Panc1 (cell line): Measurements from ENCODE around the gene NUSAP1. TPM values are rescaled to one million over a fixed set of nuclear protein-coding genes. Genes with fewer than 3 reads are reported as not detected.
A peak's percentile ranks its signal among the peaks of the same experiment; 100 is the strongest.

Experiments used
- ATAC-seq: fragments of 200-7000 bp; cut with Tn5 transposase; 2 replicates; pipeline ENCODE4 v1.9.1; 2020; ENCODE audit warnings: mild to moderate bottlenecking, moderate library complexity
- BruUV-seq: library from RNA; stranded (reverse); fragments of 400-500 nt; replicated peaks from 2 replicates; lab custom pipeline; 2021; lab: Mats Ljungman, UMichigan
- CTCF ChIA-PET: fragments of 300-600 bp; sonication (Branson Sonifier 250); formaldehyde crosslinking; loops from one replicate; lab custom pipeline; 2022; ENCODE audit warnings: antibody characterized with exemption; lab: Charles Lee
- POLR2A ChIA-PET: fragments of 300-600 bp; sonication (Branson Sonifier 250); formaldehyde crosslinking; loops from one replicate; lab custom pipeline; 2022; ENCODE audit warnings: antibody characterized with exemption; lab: Charles Lee
- DNase-seq: peaks from one replicate; pipeline ENCODE4 v3.0.0-alpha.2; 2010; ENCODE audit warnings: low read depth, low spot score
- H3K27ac ChIP-seq: 2 replicates; pipeline ENCODE4 v1.5.1; 2011; ENCODE audit warnings: mild to moderate bottlenecking, low read length, inconsistent platforms
- H3K27me3 ChIP-seq: fragments of 200-500 bp; sonication (Bioruptor generic); 2 replicates; pipeline ENCODE4 v1.6.0; 2014; ENCODE audit warnings: low read length, inconsistent platforms; ENCODE audit not compliant: control insufficient read depth, insufficient read depth
- H3K36me3 ChIP-seq: fragments of 200-500 bp; sonication (Bioruptor generic); 2 replicates; pipeline ENCODE4 v1.5.1; 2014; ENCODE audit warnings: inconsistent platforms, mild to moderate bottlenecking, low read length, moderate library complexity; ENCODE audit not compliant: control insufficient read depth, insufficient read depth
- H3K4me1 ChIP-seq: 2 replicates; pipeline ENCODE4 v1.5.1; 2011; ENCODE audit warnings: inconsistent platforms, mild to moderate bottlenecking, low read length, moderate library complexity; ENCODE audit not compliant: control insufficient read depth, insufficient read depth
- H3K4me3 ChIP-seq, 2 experiments: 2 replicates each; pipeline ENCODE4 v1.5.1; 2011 to 2012; ENCODE audit warnings: low read depth in 2 of 2, low read length in 2 of 2, mild to moderate bottlenecking in 2 of 2, inconsistent platforms in 1 of 2, moderate library complexity in 1 of 2
- H3K9me3 ChIP-seq: fragments of 200-500 bp; sonication (Bioruptor generic); 2 replicates; pipeline ENCODE4 v1.5.1; 2014; ENCODE audit warnings: low read depth, mild to moderate bottlenecking, inconsistent platforms, low read length, moderate library complexity; ENCODE audit not compliant: control insufficient read depth, insufficient read depth
- CTCF ChIP-seq: fragments of 450-650 bp; IDR thresholded peaks from 2 replicates; pipeline ENCODE4 v1.5.1; 2017; ENCODE audit warnings: mild to moderate bottlenecking
- POLR2AphosphoS5 ChIP-seq: IDR thresholded peaks from 2 replicates; pipeline ENCODE4 v1.6.1; 2012; ENCODE audit warnings: mild to moderate bottlenecking, low read depth, low read length, moderate library complexity
- SIN3A ChIP-seq: IDR thresholded peaks from 2 replicates; pipeline ENCODE4 v1.6.1; 2012; ENCODE audit warnings: low read depth, mild to moderate bottlenecking, low read length, moderate library complexity, borderline replicate concordance; ENCODE audit not compliant: insufficient read depth
- TCF7L2 ChIP-seq: IDR thresholded peaks from 2 replicates; pipeline ENCODE4 v1.6.1; 2011; ENCODE audit warnings: mild to moderate bottlenecking, low read depth, low read length, inconsistent platforms
- in situ Hi-C: cut with HindIII; loops from 2 replicates; pipeline ENCODE4 v1.10.0; 2016; ENCODE audit warnings: low sequenced_read_pairs, low pct_unique_long_range_greater_than_20kb
- intact Hi-C: fragments of 100-400 bp; cut with micrococcal nuclease; formaldehyde crosslinking; loops from one replicate; pipeline ENCODE4 v1.10.0; 2022; ENCODE audit not compliant: unreplicated experiment
- total RNA-seq: library from RNA; stranded (reverse); gene quantifications from one replicate; pipeline ENCODE4 v1.2.1, GENCODE V29; 2021; ENCODE audit not compliant: unreplicated experiment
- TF ChIP-seq, protein P1 (sequence below), 2 experiments: IDR thresholded peaks; 2 replicates each; pipeline ENCODE4 v1.6.1; 2011 to 2012; ENCODE audit warnings: low read depth in 2 of 2, control low read depth in 1 of 2, low read length in 1 of 2, mild to moderate bottlenecking in 1 of 2, moderate library complexity in 1 of 2; ENCODE audit not compliant: insufficient read depth in 1 of 2

The NUSAP1 gene
- total RNA-seq, 1 experiment from 2014 or later, result 127 TPM

DNA sequence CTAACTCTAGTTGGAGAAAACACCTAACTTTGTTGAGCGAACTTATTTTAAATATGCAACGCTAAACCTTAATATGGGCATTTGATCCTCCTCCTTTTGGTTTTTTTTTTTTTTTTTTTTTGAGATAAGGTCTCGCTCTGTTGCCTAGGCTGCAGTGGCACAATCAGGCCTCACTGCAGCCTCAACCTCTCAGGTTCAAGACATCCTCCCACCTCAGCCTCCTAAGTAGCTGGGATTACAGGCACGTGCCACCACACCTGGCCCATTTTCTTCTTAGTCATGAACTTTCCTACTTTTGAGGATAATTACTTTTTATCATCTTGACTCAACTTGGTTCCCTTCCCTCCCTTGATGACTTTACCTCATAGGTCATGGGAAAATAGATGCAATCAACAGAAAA, 3.9 kb downstream of the NUSAP1 start:
- no peak for TF ChIP-seq SIN3A
- no peak for TF ChIP-seq POLR2AphosphoS5
- no peak for TF ChIP-seq TCF7L2
- no peak for TF ChIP-seq CTCF
- TF ChIP-seq, protein P1, sequence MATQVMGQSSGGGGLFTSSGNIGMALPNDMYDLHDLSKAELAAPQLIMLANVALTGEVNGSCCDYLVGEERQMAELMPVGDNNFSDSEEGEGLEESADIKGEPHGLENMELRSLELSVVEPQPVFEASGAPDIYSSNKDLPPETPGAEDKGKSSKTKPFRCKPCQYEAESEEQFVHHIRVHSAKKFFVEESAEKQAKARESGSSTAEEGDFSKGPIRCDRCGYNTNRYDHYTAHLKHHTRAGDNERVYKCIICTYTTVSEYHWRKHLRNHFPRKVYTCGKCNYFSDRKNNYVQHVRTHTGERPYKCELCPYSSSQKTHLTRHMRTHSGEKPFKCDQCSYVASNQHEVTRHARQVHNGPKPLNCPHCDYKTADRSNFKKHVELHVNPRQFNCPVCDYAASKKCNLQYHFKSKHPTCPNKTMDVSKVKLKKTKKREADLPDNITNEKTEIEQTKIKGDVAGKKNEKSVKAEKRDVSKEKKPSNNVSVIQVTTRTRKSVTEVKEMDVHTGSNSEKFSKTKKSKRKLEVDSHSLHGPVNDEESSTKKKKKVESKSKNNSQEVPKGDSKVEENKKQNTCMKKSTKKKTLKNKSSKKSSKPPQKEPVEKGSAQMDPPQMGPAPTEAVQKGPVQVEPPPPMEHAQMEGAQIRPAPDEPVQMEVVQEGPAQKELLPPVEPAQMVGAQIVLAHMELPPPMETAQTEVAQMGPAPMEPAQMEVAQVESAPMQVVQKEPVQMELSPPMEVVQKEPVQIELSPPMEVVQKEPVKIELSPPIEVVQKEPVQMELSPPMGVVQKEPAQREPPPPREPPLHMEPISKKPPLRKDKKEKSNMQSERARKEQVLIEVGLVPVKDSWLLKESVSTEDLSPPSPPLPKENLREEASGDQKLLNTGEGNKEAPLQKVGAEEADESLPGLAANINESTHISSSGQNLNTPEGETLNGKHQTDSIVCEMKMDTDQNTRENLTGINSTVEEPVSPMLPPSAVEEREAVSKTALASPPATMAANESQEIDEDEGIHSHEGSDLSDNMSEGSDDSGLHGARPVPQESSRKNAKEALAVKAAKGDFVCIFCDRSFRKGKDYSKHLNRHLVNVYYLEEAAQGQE (IDR thresholded peaks at IDR 0.05; ENCODE audit: insufficient read depth in 1 of 2, low read depth in 2 of 2, low read length in 1 of 2), result no peak
- peak overlapping the region; percentile 24; the same call in 1 of the 2 replicates for H3K27ac ChIP-seq
- H3K27me3 ChIP-seq, result no peaks in the 10 kb centered on the region
- in situ Hi-C loops (no loop called here), intact Hi-C loops (no loop called here)
- H3K36me3 ChIP-seq, result peaks cover 10% of the 10 kb centered on the region
- no peaks in the 10 kb centered on the region for H3K9me3 ChIP-seq
- no TSS peak for BruUV-seq
- no peak overlapping the region for H3K4me3 ChIP-seq
- ATAC-seq, result no peak
- peaks cover 3% of the 10 kb centered on the region for H3K4me1 ChIP-seq
- no peak for DNase-seq
- POLR2A ChIA-PET, result interaction anchor here (0.8 kb wide), 1 partner anchor 212 kb away, joined by 12 read pairs; no protein-coding TSS in a partner anchor
- CTCF ChIA-PET, result interaction anchor here (0.7 kb wide), 1 partner anchor 29 kb away, joined by 6 read pairs; no protein-coding TSS in a partner anchor

GRCh38 chr15:41337047-41337446, 4.4 kb downstream of the NUSAP1 start:
- DNase-seq, result no peak
- no peak for ATAC-seq
- in situ Hi-C loops, result no loop called here
- CTCF ChIA-PET, result interaction anchor here (0.7 kb wide), 1 partner anchor 29 kb away, joined by 6 read pairs; no protein-coding TSS in a partner anchor
- no TSS peak for BruUV-seq
- Histone ChIP-seq H3K4me3 (no peak overlapping the region), H3K27ac (peak overlapping the region; percentile 52; the same call in 1 of the 2 replicates), H3K27me3 (no peaks in the 10 kb centered on the region), H3K9me3 (no peaks in the 10 kb centered on the region), H3K4me1 (peaks cover 3% of the 10 kb centered on the region; the same call in 1 of the 2 replicates), H3K36me3 (peaks cover 11% of the 10 kb centered on the region)
- POLR2A ChIA-PET, result no interaction called here
- intact Hi-C loops, result no loop called here
- no peak for TF ChIP-seq POLR2AphosphoS5
- no peak for TF ChIP-seq SIN3A
- no peak for TF ChIP-seq CTCF
- TF ChIP-seq, protein P1 (IDR thresholded peaks at IDR 0.05; ENCODE audit: insufficient read depth in 1 of 2, low read depth in 2 of 2, low read length in 1 of 2), result no peak
- no peak for TF ChIP-seq TCF7L2
